Ureter (tissue), 1 donor: ENCODE measurements around the gene RUNX1. TPM values are rescaled to one million over a fixed set of nuclear protein-coding genes. Genes with fewer than 3 reads are reported as not detected.

Source experiments
- DNase-seq: peaks from one replicate; pipeline ENCODE4 v3.0.0-alpha.2; 2020; ENCODE audit warnings: low spot score
- total RNA-seq: library from RNA; stranded (reverse); gene quantifications from one replicate; pipeline ENCODE4 v1.2.4, GENCODE V29; 2023
- donor health status: DM: yes; HTN: yes; CAD: no.

Gene RUNX1
- total RNA-seq, 1 donor from 2014 or later = 84.0 TPM

GRCh38 chr21:34825948-34826548, 223.1 kb downstream of the RUNX1 start:
- no peak for DNase-seq

GRCh38 chr21:34825101-34825500, 224.0 kb downstream of the RUNX1 start:
- DNase-seq = no peak

- DNase-seq = no peak
Measured at GRCh38 chr21:34824314-34824713, 224.8 kb downstream of the RUNX1 start.

GRCh38 chr21:34822942-34823341, 226.2 kb downstream of the RUNX1 start:
- no peak for DNase-seq

GRCh38 chr21:34822168-34822567, 226.9 kb downstream of the RUNX1 start:
- DNase-seq = no peak

- DNase-seq = no peak
Measured at GRCh38 chr21:34821717-34822116, 227.4 kb downstream of the RUNX1 start.

GRCh38 chr21:34820051-34820450, 229.1 kb downstream of the RUNX1 start:
- DNase-seq = no peak

GRCh38 chr21:34819357-34819999, 229.6 kb downstream of the RUNX1 start:
- no peak for DNase-seq

- DNase-seq = no peak
Measured at GRCh38 chr21:34818662-34819158, 230.4 kb downstream of the RUNX1 start.

- DNase-seq = no peak
Measured at GRCh38 chr21:34817821-34818661, 231.1 kb downstream of the RUNX1 start.

GRCh38 chr21:34815831-34816705, 233.0 kb downstream of the RUNX1 start:
- DNase-seq = no peak

GRCh38 chr21:34814529-34814951, 234.6 kb downstream of the RUNX1 start:
- no peak for DNase-seq

- peak; percentile 71 for DNase-seq
Measured at GRCh38 chr21:34813266-34813894, 235.7 kb downstream of the RUNX1 start.

GRCh38 chr21:34812504-34813265, 236.4 kb downstream of the RUNX1 start:
- no peak for DNase-seq

- DNase-seq = no peak
Measured at GRCh38 chr21:34811368-34811767, 237.7 kb downstream of the RUNX1 start.

GRCh38 chr21:34810786-34811185, 238.3 kb downstream of the RUNX1 start:
- no peak for DNase-seq

GRCh38 chr21:34809822-34810221, 239.3 kb downstream of the RUNX1 start:
- no peak for DNase-seq

GRCh38 chr21:34808569-34809204, 240.4 kb downstream of the RUNX1 start:
- no peak for DNase-seq

- no peak for DNase-seq
Measured at GRCh38 chr21:34807881-34808568, 241.1 kb downstream of the RUNX1 start.
